Measurements from ENCODE around the gene MYH14. TPM values are rescaled to one million over a fixed set of nuclear protein-coding genes. Genes with fewer than 3 reads are reported as not detected.
"Not testable (repeated sequence)": the region's sequence is repeated elsewhere in the genome, so short reads cannot be mapped to it uniquely, and the experiment has no call there.

Gene MYH14
- total and polyA plus RNA-seq, 10 of the 15 experiments (the other 5 are each of a cell fraction or from before 2014, with no cell fraction given) = 0.06 to 0.69 (median 0.15) TPM; not detected in 4

DNA sequence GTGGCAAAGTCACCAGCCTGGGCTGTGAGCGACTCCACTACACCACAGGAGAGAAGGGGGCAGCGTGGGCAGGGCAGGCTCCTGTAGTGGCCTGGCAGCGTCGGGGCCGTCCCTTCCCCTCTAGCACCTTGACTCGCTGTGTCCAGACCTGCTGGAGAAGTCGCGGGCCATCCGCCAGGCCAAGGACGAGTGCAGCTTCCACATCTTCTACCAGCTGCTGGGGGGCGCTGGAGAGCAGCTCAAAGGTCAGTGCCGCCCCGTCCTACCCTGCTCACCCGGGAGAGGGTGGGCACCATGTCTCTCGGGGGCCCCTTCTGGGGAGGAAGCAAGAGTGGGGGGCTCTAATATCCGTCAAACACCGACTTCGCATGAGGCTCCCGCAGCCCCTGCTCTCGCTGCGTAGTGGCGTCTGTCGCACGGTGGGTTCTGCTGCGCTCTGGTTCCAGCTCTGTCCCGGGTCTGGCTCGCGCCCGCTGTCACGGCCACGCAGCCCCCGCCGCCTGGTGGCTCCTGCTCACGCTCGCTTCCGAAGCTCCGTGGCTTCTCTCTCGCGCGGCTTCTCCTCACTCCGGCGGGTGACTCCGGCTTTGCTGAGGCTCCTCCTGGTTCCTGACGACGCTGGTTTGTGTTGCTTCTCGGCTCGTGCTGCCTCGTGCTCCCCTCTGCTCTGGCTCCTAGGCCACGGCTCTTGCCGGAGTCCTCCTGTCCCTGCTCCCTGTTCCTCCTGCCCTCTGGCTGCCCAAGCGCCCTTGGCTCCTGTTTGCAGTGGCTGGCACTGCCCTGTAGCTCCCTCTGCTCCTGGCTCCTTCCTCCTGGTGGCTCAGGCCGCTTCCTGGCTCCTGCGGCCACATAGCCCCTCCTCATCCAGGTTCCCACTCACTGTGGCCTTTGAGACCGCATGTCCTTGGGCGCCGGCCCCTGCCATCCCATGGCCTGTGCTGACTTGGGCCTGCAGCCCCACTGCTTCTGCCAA, 27.2 kb downstream of the MYH14 start:
- DNase-seq (ENCODE audit: low read depth, low spot score) (no peak), ATAC-seq (no peak), FAIRE-seq (no peak)
- no peaks in the 10 kb centered on the region for H4K20me1 ChIP-seq (ENCODE audit: control insufficient read depth, insufficient read depth)
- no peaks in the 10 kb centered on the region for H3K36me3 ChIP-seq (ENCODE audit: control insufficient read depth in 2 of 2, insufficient read depth in 2 of 2, low read length in 1 of 2)
- H3K9ac ChIP-seq (ENCODE audit: control insufficient read depth, insufficient read depth, low read length) = no peak overlapping the region
- no peak for TF ChIP-seq EP300 (IDR thresholded peaks at IDR 0.05; ENCODE audit: borderline replicate concordance in 1 of 2, control insufficient read depth in 1 of 2, low read depth in 2 of 2, low read length in 2 of 2)
- TF ChIP-seq PAX8 (IDR thresholded peaks at IDR 0.05) = no peak
- no peak for TF ChIP-seq STAT3 (IDR thresholded peaks at IDR 0.05; ENCODE audit: low read depth, low read length)
- TF ChIP-seq ESRRA (IDR thresholded peaks at IDR 0.05; ENCODE audit: low read length) = no peak
- TF ChIP-seq BMI1 (IDR thresholded peaks at IDR 0.05; ENCODE audit: borderline replicate concordance) = no peak
- no peak for TF ChIP-seq ZBED1 (IDR thresholded peaks at IDR 0.05; ENCODE audit: borderline replicate concordance)
- TF ChIP-seq SPI1 (IDR thresholded peaks at IDR 0.05; ENCODE audit: borderline replicate concordance, insufficient read depth, low read depth, low read length) = no peak
- TF ChIP-seq EED (IDR thresholded peaks at IDR 0.05; ENCODE audit: low read depth) = no peak
- TF ChIP-seq, protein P1, sequence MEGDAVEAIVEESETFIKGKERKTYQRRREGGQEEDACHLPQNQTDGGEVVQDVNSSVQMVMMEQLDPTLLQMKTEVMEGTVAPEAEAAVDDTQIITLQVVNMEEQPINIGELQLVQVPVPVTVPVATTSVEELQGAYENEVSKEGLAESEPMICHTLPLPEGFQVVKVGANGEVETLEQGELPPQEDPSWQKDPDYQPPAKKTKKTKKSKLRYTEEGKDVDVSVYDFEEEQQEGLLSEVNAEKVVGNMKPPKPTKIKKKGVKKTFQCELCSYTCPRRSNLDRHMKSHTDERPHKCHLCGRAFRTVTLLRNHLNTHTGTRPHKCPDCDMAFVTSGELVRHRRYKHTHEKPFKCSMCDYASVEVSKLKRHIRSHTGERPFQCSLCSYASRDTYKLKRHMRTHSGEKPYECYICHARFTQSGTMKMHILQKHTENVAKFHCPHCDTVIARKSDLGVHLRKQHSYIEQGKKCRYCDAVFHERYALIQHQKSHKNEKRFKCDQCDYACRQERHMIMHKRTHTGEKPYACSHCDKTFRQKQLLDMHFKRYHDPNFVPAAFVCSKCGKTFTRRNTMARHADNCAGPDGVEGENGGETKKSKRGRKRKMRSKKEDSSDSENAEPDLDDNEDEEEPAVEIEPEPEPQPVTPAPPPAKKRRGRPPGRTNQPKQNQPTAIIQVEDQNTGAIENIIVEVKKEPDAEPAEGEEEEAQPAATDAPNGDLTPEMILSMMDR (IDR thresholded peaks at IDR 0.05 in 2 of 3, conservative IDR thresholded peaks at IDR 0.05 in 1 of 3; ENCODE audit: control insufficient read depth in 2 of 3, extremely low read depth in 1 of 3, insufficient read depth in 1 of 3, low read depth in 3 of 3, low read length in 3 of 3) = no peak
- no peak for TF ChIP-seq NFXL1 (IDR thresholded peaks at IDR 0.05; ENCODE audit: borderline replicate concordance)
- no peak for TF ChIP-seq ZSCAN29 (IDR thresholded peaks at IDR 0.05)
- TF ChIP-seq POLR2AphosphoS5 (IDR thresholded peaks at IDR 0.05; ENCODE audit: low read length) = no peak
- TF ChIP-seq KDM1A (IDR thresholded peaks at IDR 0.05; ENCODE audit: borderline replicate concordance) = no peak
- no peaks in the 10 kb centered on the region for H3K79me2 ChIP-seq (ENCODE audit: control insufficient read depth, insufficient read depth, low read length)
- SMC1A ChIA-PET (ENCODE audit: uncharacterized antibody, unreplicated experiment) = no interaction called here
- no peak overlapping the region for H2AFZ ChIP-seq (ENCODE audit: control insufficient read depth, low read depth, low read length)
- in situ Hi-C loops (cut with MboI) = no loop called here
- intact Hi-C loops (cut with micrococcal nuclease; ENCODE audit: unreplicated experiment) = no loop called here
- no peak overlapping the region for H3K4me3 ChIP-seq
- H3K27ac ChIP-seq (ENCODE audit: control insufficient read depth, insufficient read depth) = no peak overlapping the region
- H3K4me1 ChIP-seq (ENCODE audit: control insufficient read depth, insufficient read depth, low read length) = no peaks in the 10 kb centered on the region
- no peak overlapping the region for H3K4me2 ChIP-seq (ENCODE audit: control insufficient read depth, insufficient read depth)
- no peaks in the 10 kb centered on the region for H3K27me3 ChIP-seq (replicated peaks in 1 of 2; ENCODE audit: control insufficient read depth in 2 of 2, insufficient read depth in 2 of 2, low read length in 1 of 2)
- H3K9me3 ChIP-seq (replicated peaks; ENCODE audit: control insufficient read depth, insufficient read depth, low read length) = no peaks in the 10 kb centered on the region
- POLR2A ChIA-PET = no interaction called here
- 51% methylated on average over 56 of the region's 56 CpGs for WGBS (ENCODE audit: insufficient coverage, insufficient replicate concordance, low lambda C conversion rate, missing lambda C conversion rate)
- RAD21 ChIA-PET (ENCODE audit: unreplicated experiment) = no interaction called here
- BruUV-seq (replicated peaks) = no TSS peak
- CTCF ChIA-PET = no interaction called here

DNA sequence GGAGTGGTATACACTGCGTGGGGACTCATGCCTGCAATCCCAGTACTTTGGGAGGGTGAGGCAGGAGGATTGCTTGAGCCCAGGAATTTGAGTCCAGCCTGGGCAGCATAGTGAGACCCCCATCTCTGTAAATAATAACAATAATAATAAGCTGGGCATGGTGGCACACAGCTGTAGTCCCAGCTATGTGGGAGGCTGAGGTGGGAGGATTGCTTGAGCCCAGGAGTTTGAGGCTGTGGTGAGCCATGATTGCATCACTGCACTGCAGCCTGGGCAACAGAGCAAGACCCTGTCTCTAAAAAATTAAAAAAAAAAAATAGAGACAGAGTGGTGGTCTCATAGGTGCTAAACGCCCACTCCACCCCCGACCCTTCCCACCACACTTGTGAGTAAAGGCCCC, 28.0 kb downstream of the MYH14 start:
- SMC1A ChIA-PET (ENCODE audit: uncharacterized antibody, unreplicated experiment); RAD21 ChIA-PET (ENCODE audit: unreplicated experiment); H3K27me3 ChIP-seq (replicated peaks in 1 of 2; ENCODE audit: control insufficient read depth in 2 of 2, insufficient read depth in 2 of 2, low read length in 1 of 2); POLR2A ChIA-PET; FAIRE-seq; H3K27ac ChIP-seq (ENCODE audit: control insufficient read depth, insufficient read depth); DNase-seq (ENCODE audit: low read depth, low spot score); H3K9me3 ChIP-seq (replicated peaks; ENCODE audit: control insufficient read depth, insufficient read depth, low read length); BruUV-seq (replicated peaks); CTCF ChIA-PET; H4K20me1 ChIP-seq (ENCODE audit: control insufficient read depth, insufficient read depth); in situ Hi-C loops (cut with MboI); H3K9ac ChIP-seq (ENCODE audit: control insufficient read depth, insufficient read depth, low read length); H2AFZ ChIP-seq (ENCODE audit: control insufficient read depth, low read depth, low read length); H3K4me2 ChIP-seq (ENCODE audit: control insufficient read depth, insufficient read depth); H3K4me1 ChIP-seq (ENCODE audit: control insufficient read depth, insufficient read depth, low read length); H3K79me2 ChIP-seq (ENCODE audit: control insufficient read depth, insufficient read depth, low read length); H3K4me3 ChIP-seq; H3K36me3 ChIP-seq (ENCODE audit: control insufficient read depth in 2 of 2, insufficient read depth in 2 of 2, low read length in 1 of 2); ATAC-seq; intact Hi-C loops (cut with micrococcal nuclease; ENCODE audit: unreplicated experiment): not testable (repeated sequence)
- 2% methylated on average over 3 of the region's 3 CpGs for WGBS (ENCODE audit: insufficient coverage, insufficient replicate concordance, low lambda C conversion rate, missing lambda C conversion rate)

All from GM12878 (cell line).